ENCODE results near the gene TBX19.

GRCh38 chr1:168330285-168330684 lies 49.6 kb downstream of the TBX19 start:
- TF ChIP-seq GATA2 (IDR thresholded peaks at IDR 0.05; ENCODE audit: low read depth, low read length), result no peak
- TF ChIP-seq GATA3 (IDR thresholded peaks at IDR 0.05; ENCODE audit: low read depth, low read length), result no peak

Data from SH-SY5Y (cell line).